Amygdala (tissue), 56 donors: ENCODE results near the gene HIVEP3.

Experiments used
- DNase-seq, 56 donors: peaks; one replicate each; lab custom pipeline; 2025; lab: John Stamatoyannopoulos, UW

Gene HIVEP3

GRCh38 chr1:41822866-41823265 is 95.9 kb downstream of the HIVEP3 start:
- no peak for DNase-seq

GRCh38 chr1:41819843-41820242 is 98.9 kb downstream of the HIVEP3 start:
- no peak for DNase-seq

GRCh38 chr1:41819069-41819468 is 99.7 kb downstream of the HIVEP3 start:
- DNase-seq = no peak

- no peak for DNase-seq
Observed at GRCh38 chr1:41816061-41816460, 102.7 kb downstream of the HIVEP3 start.

GRCh38 chr1:41813755-41814745 is 104.7 kb downstream of the HIVEP3 start:
- no peak for DNase-seq

GRCh38 chr1:41813226-41813625 is 105.5 kb downstream of the HIVEP3 start:
- DNase-seq = no peak

- no peak for DNase-seq
Observed at GRCh38 chr1:41812453-41812852, 106.3 kb downstream of the HIVEP3 start.

GRCh38 chr1:41812051-41812450 is 106.7 kb downstream of the HIVEP3 start:
- DNase-seq = peak in 9 of 56 donors; percentile 1 to 48 (median 9)

- DNase-seq = no peak
Observed at GRCh38 chr1:41811051-41811795, 107.5 kb downstream of the HIVEP3 start.

GRCh38 chr1:41810446-41810845 is 108.3 kb downstream of the HIVEP3 start:
- DNase-seq = peak in 1 of 56 donors; percentile 10

GRCh38 chr1:41809692-41810091 is 109.0 kb downstream of the HIVEP3 start:
- no peak for DNase-seq

- no peak for DNase-seq
Observed at GRCh38 chr1:41807390-41807789, 111.3 kb downstream of the HIVEP3 start.

- DNase-seq = peak in 1 of 56 donors; percentile 7
Observed at GRCh38 chr1:41806472-41807155, 112.1 kb downstream of the HIVEP3 start.

GRCh38 chr1:41805771-41806471 is 112.8 kb downstream of the HIVEP3 start:
- no peak for DNase-seq

GRCh38 chr1:41804176-41804575 is 114.5 kb downstream of the HIVEP3 start:
- no peak for DNase-seq

- no peak for DNase-seq
Observed at GRCh38 chr1:41803656-41804055, 115.1 kb downstream of the HIVEP3 start.

- peak in 44 of 56 donors; percentile 5 to 80 (median 38) for DNase-seq
Observed at GRCh38 chr1:41802532-41803501, 115.9 kb downstream of the HIVEP3 start.

GRCh38 chr1:41800311-41800829 is 118.4 kb downstream of the HIVEP3 start:
- DNase-seq = peak in 2 of 56 donors; percentile 17 to 19

GRCh38 chr1:41799723-41800122 is 119.0 kb downstream of the HIVEP3 start:
- DNase-seq = no peak
